Measurements from ENCODE around the gene CDK7. TPM values are rescaled to one million over a fixed set of nuclear protein-coding genes. Genes with fewer than 3 reads are reported as not detected.

The CDK7 gene
- total and polyA plus RNA-seq, 9 of the 15 experiments (the other 6 are each of a cell fraction or from before 2014, with no cell fraction given) = 41.7 to 143 (median 65.3) TPM

DNA sequence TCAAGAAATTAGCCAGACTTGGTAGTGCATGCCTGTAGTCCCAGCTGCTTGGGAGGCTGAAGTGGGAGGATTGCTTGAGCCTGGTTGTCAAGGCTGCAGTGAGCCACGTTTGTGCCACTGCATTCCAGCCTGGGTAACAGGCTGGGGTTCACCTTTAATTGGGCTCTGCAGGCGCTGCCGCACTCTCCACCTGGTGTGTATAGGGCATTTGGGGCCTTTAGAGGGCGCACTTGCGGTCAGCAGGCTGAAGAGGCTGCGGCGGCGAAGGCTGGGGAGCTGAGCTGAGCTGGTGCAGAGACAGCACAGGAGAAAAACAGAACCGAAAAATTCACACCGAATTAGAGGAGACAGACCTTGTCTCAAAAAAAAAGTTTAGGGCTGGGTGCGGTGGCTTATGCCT lies 31.2 kb downstream of the CDK7 start (continued):
- peak; percentile 32; the same call in 1 of the 2 replicates for TF ChIP-seq POLR2G (IDR thresholded peaks at IDR 0.05; ENCODE audit: low read depth, low read length)
- TF ChIP-seq HDAC1 (IDR thresholded peaks at IDR 0.05) = no peak
- peak; percentile 61 to 74 (median 71) for TF ChIP-seq CTCF (IDR thresholded peaks at IDR 0.05 in 2 of 3, conservative IDR thresholded peaks at IDR 0.05 in 1 of 3; ENCODE audit: insufficient read depth in 2 of 3, low read depth in 1 of 3, low read length in 3 of 3)
- no peak for TF ChIP-seq RHOXF2B (CRISPR knock-in tag; conservative IDR thresholded peaks at IDR 0.05)
- TF ChIP-seq MAFG (tag; conservative IDR thresholded peaks at IDR 0.05) = no peak
- peak; percentile 26 for TF ChIP-seq CTCFL (IDR thresholded peaks at IDR 0.05; ENCODE audit: borderline replicate concordance, insufficient read depth, low read depth, low read length, poor library complexity, severe bottlenecking)
- no peak for TF ChIP-seq MTF1 (CRISPR knock-in tag; IDR thresholded peaks at IDR 0.05; ENCODE audit: borderline replicate concordance)

All from K562 (cell line).